GM18909 (cell line): ENCODE results near the gene GNG11.
A peak's percentile ranks its signal among the peaks of the same experiment; 100 is the strongest.

Experiments used
- ATAC-seq: cut with Tn5 transposase; IDR thresholded peaks from one replicate; pipeline ENCODE4 v1.9.1; 2021; ENCODE audit warnings: mild to moderate bottlenecking; ENCODE audit not compliant: unreplicated experiment, poor library complexity

GNG11 gene

GRCh38 chr7:93921607-93922566 lies at the start of gene GNG11:
TSS of gene GNG11 (plus strand) at chr7:93921735. CDS start at chr7:93922138, 403 bp downstream.
- peak; percentile 93 for ATAC-seq

GRCh38 chr7:93873998-93874574 lies 47.4 kb upstream of the GNG11 start:
- ATAC-seq, result no peak

GRCh38 chr7:93877742-93878141 lies 43.8 kb upstream of the GNG11 start:
- ATAC-seq, result no peak

GRCh38 chr7:93879356-93879755 lies 42.2 kb upstream of the GNG11 start:
- no peak for ATAC-seq

- ATAC-seq, result no peak
Measured at GRCh38 chr7:93882468-93882867, 39.1 kb upstream of the GNG11 start.

GRCh38 chr7:93883078-93883916 lies 38.2 kb upstream of the GNG11 start:
- no peak for ATAC-seq

GRCh38 chr7:93883917-93884345 lies 37.6 kb upstream of the GNG11 start:
- ATAC-seq, result no peak

- ATAC-seq, result no peak
Measured at GRCh38 chr7:93884541-93884940, 37.0 kb upstream of the GNG11 start.

- ATAC-seq, result no peak
Measured at GRCh38 chr7:93889261-93889660, 32.3 kb upstream of the GNG11 start.

- ATAC-seq, result peak; percentile 77
Measured at GRCh38 chr7:93890041-93890463, 31.5 kb upstream of the GNG11 start.

GRCh38 chr7:93890464-93891068 lies 31.0 kb upstream of the GNG11 start, which contains the start of gene TFPI2:
TSS of gene TFPI2 (minus strand) at chr7:93890753. CDS start at chr7:93890678, 75 bp downstream.
- ATAC-seq, result peak; percentile 49

- ATAC-seq, result no peak
Measured at GRCh38 chr7:93894426-93894825, 27.1 kb upstream of the GNG11 start.

GRCh38 chr7:93894966-93895640 lies 26.4 kb upstream of the GNG11 start:
- ATAC-seq, result no peak

GRCh38 chr7:93895859-93896600 lies 25.5 kb upstream of the GNG11 start:
- no peak for ATAC-seq

GRCh38 chr7:93897680-93898079 lies 23.9 kb upstream of the GNG11 start:
- no peak for ATAC-seq

- ATAC-seq, result no peak
Measured at GRCh38 chr7:93902777-93903423, 18.6 kb upstream of the GNG11 start.

- ATAC-seq, result no peak
Measured at GRCh38 chr7:93906267-93906666, 15.3 kb upstream of the GNG11 start, which contains the start of gene GNGT1. TSS of gene GNGT1 (plus strand) at chr7:93906567. CDS start at chr7:93906747, 180 bp downstream.
